Heart left ventricle (tissue), 16 donors: Measurements from ENCODE around the gene DOCK3. TPM values are rescaled to one million over a fixed set of nuclear protein-coding genes. Genes with fewer than 3 reads are reported as not detected.
"Not testable (repeated sequence)": the region's sequence is repeated elsewhere in the genome, so short reads cannot be mapped to it uniquely, and the experiment has no call there.

Source experiments
- ATAC-seq, 4 donors: fragments of 200-7000 bp; cut with Tn5 transposase; one replicate each; pipeline ENCODE4 v1.9.1; 2020 to 2022; ENCODE audit warnings: moderate library complexity in 4 of 4, mild to moderate bottlenecking in 3 of 4, moderate number of reproducible peaks in 1 of 4
- DNase-seq, 5 donors: peaks; one replicate each; pipeline ENCODE4 v3.0.0-alpha.2; 2020
- H3K27ac ChIP-seq, 12 donors: fragments of 200-600 bp; sonication (generic) in 4 of 12; one replicate each; pipeline versions ENCODE4 v1.5.0 to v1.8.0; 2016 to 2022; ENCODE audit warnings: mild to moderate bottlenecking in 2 of 12
- H3K27me3 ChIP-seq, 9 donors: fragments of 200-600 bp; sonication (generic) in 2 of 9; one replicate each; pipeline versions ENCODE4 v1.5.1 to v1.8.0; 2016 to 2022; ENCODE audit warnings: mild to moderate bottlenecking in 3 of 9
- H3K36me3 ChIP-seq, 9 donors: fragments of 200-600 bp; sonication (generic) in 2 of 9; one replicate each; pipeline versions ENCODE4 v1.5.0 to v1.8.0; 2018 to 2022; ENCODE audit warnings: mild to moderate bottlenecking in 2 of 9
- H3K4me1 ChIP-seq, 12 donors: fragments of 200-600 bp; sonication (generic) in 4 of 12; one replicate each; pipeline versions ENCODE4 v1.5.0 to v1.8.0; 2016 to 2022; ENCODE audit warnings: mild to moderate bottlenecking in 3 of 12
- H3K4me3 ChIP-seq, 12 donors: fragments of 200-600 bp; sonication (generic) in 4 of 12; one replicate each; pipeline versions ENCODE4 v1.5.0 to v1.8.0; 2017 to 2022; ENCODE audit warnings: mild to moderate bottlenecking in 9 of 12, moderate library complexity in 4 of 12
- H3K9me3 ChIP-seq, 12 donors: fragments of 200-600 bp; sonication (generic) in 4 of 12; one replicate each; pipeline versions ENCODE4 v1.5.0 to v1.8.0; 2016 to 2022; ENCODE audit warnings: mild to moderate bottlenecking in 1 of 12
- POLR2A ChIP-seq, 2 donors: fragments of 450-650 bp; IDR thresholded peaks; one replicate each; pipeline ENCODE4 v1.6.1; 2017; ENCODE audit warnings: antibody characterized with exemption in 2 of 2, mild to moderate bottlenecking in 2 of 2, moderate library complexity in 2 of 2
- WGBS, 4 donors: extraction: QIAGEN DNeasy Blood & Tissue Kit in 2 of 4; methylation state at CpG; one replicate each; pipeline versions ENCODE4 v1.1.5 to v1.1.7; 2013 to 2018; 5-methylcytosine and 5-hydroxymethylcytosine counted together
- intact Hi-C, 10 donors: fragments of 100-400 bp; cut with DNase I; formaldehyde crosslinking; loops; one replicate each; pipeline versions ENCODE4 v1.11.1 to v1.14.2; 2022
- polyA plus RNA-seq, 2 donors: library from polyadenylated mRNA; stranded (reverse); fragments of 200-250 nt; gene quantifications; one replicate each; pipeline ENCODE4 v1.2.3, GENCODE V29; 2013
- total RNA-seq, 9 donors: library from RNA; depleted of rRNA in 2 of 9; stranded (reverse); fragments of >200 nt in 2 of 9; fragmentation: NEBNext Ultra II Directional in 3 of 9; extraction: Animal tissue kit (Norgen Biotek cat#: 25700) in 3 of 9; gene quantifications; one replicate each; pipeline versions ENCODE4 v1.1.0 to v1.2.4, GENCODE V29; 2016 to 2023
- TF ChIP-seq, protein P1 (sequence below), 12 donors: fragments of 200-600 bp; sonication (generic) in 4 of 12; IDR thresholded peaks; one replicate each; pipeline versions ENCODE4 v1.5.0 to v1.8.0; 2018 to 2022; ENCODE audit warnings: antibody characterized with exemption in 12 of 12, mild to moderate bottlenecking in 5 of 12
- donor health status: ischemic (EF 13 %, LVEDD 7.1; RV severe dilation, severe dysfunction).
- donor health status: healthy with polysubstance abuse.
- donor health status: DM: no; HTN: yes; CAD: no.
- donor health status: DM: no; HTN: no; CAD: no.
- donor health status: ischemic (EF 25% LVEDD 6.9; RV normal size, moderate dysfunction).
- donor health status: ischemic (EF 25% LVEDD 5.7; RV mildly dilated, moderate dysfunction).
- donor health status: healthy.
- donor health status: DM: yes; HTN: yes; CAD: no.
- donor health status: ischemic (EF 35%, LVEDD 5.7; RV mildly dilated, moderate dysfunction).
- donor health status: nonischemic (EF 11% LVEDD 7.7; RV severe dilation, severe dysfunction).
- donor health status: DM: yes; HTN: yes; CAD: no.
- donor health status: PGD.
- donor health status: ischemic (EF 29% LVEDD 5.4; RV normal size, mild dysfunction).
- donor health status: nonischemic (EF 23%, LVEDD 6.1; RV moderate dilation, normal function).

The DOCK3 gene
- total and polyA plus RNA-seq, 11 donors = 2.0 to 6.7 (median 4.8) TPM

DNA sequence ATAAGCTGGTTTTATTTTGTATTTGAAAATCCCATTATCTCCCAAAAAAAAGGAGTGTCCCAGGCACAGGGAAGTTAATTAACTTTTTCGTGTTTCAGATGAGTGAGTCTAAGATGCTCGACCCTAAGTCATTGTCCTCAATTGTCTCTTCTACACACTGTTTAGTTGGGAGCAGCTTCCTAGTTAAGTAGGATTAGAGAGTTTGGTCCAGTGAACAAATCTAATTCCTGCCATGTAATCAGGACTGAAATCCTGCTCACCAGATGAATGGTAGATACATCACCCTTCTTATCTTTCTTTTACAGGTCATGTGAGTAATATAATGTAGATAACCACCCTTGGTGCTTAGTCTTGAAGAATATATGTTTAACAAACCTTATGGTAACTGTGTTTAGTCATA lies 481.4 kb downstream of the DOCK3 start:
- H3K36me3 ChIP-seq = no peaks in the 10 kb centered on the region
- ATAC-seq = no peak
- no peaks in the 10 kb centered on the region for H3K9me3 ChIP-seq
- intact Hi-C loops = no loop called here
- WGBS, 4 donors = 77 to 79% (median 78%) methylated on average over 2 of the region's 2 CpGs
- TF ChIP-seq POLR2A (IDR thresholded peaks at IDR 0.05) = no peak
- TF ChIP-seq, protein P1, sequence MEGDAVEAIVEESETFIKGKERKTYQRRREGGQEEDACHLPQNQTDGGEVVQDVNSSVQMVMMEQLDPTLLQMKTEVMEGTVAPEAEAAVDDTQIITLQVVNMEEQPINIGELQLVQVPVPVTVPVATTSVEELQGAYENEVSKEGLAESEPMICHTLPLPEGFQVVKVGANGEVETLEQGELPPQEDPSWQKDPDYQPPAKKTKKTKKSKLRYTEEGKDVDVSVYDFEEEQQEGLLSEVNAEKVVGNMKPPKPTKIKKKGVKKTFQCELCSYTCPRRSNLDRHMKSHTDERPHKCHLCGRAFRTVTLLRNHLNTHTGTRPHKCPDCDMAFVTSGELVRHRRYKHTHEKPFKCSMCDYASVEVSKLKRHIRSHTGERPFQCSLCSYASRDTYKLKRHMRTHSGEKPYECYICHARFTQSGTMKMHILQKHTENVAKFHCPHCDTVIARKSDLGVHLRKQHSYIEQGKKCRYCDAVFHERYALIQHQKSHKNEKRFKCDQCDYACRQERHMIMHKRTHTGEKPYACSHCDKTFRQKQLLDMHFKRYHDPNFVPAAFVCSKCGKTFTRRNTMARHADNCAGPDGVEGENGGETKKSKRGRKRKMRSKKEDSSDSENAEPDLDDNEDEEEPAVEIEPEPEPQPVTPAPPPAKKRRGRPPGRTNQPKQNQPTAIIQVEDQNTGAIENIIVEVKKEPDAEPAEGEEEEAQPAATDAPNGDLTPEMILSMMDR (IDR thresholded peaks at IDR 0.05) = no peak
- H3K4me3 ChIP-seq = no peak overlapping the region
- H3K4me1 ChIP-seq = no peaks in the 10 kb centered on the region
- H3K27ac ChIP-seq = no peak overlapping the region
- H3K27me3 ChIP-seq = no peaks in the 10 kb centered on the region
- DNase-seq = no peak

DNA sequence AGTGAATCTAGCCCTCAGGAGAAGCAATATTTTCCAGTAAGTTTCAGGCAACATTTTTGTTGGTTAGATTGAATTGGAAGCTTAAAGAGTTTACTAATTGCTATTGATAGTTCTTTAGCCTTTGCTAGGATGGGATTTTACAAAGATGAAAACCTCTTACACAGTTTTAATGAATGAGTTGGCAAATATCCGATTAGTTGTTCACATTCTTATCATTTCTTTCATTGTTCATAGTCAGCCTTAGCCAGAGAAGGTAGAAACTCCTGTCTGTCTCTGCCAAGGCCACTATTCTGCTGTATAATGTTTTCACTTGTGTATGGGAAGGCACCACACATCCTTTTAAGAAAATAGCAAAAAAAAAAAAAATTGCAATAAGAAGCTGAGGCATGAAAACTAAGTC lies 488.3 kb downstream of the DOCK3 start:
- intact Hi-C loops = no loop called here
- no peak for TF ChIP-seq POLR2A (IDR thresholded peaks at IDR 0.05)
- TF ChIP-seq, protein P1 (IDR thresholded peaks at IDR 0.05) = no peak
- Histone ChIP-seq H3K27me3 (no peaks in the 10 kb centered on the region), H3K4me3 (no peak overlapping the region), H3K27ac (no peak overlapping the region), H3K36me3 (peaks cover 0 to 2% (median 0%) of the 10 kb centered on the region in 9 donors), H3K4me1 (no peaks in the 10 kb centered on the region), H3K9me3 (no peaks in the 10 kb centered on the region)
- no peak for ATAC-seq
- WGBS, 4 donors = 44 to 53% (median 52%) methylated on average over 1 of the region's 1 CpG
- DNase-seq = no peak

DNA sequence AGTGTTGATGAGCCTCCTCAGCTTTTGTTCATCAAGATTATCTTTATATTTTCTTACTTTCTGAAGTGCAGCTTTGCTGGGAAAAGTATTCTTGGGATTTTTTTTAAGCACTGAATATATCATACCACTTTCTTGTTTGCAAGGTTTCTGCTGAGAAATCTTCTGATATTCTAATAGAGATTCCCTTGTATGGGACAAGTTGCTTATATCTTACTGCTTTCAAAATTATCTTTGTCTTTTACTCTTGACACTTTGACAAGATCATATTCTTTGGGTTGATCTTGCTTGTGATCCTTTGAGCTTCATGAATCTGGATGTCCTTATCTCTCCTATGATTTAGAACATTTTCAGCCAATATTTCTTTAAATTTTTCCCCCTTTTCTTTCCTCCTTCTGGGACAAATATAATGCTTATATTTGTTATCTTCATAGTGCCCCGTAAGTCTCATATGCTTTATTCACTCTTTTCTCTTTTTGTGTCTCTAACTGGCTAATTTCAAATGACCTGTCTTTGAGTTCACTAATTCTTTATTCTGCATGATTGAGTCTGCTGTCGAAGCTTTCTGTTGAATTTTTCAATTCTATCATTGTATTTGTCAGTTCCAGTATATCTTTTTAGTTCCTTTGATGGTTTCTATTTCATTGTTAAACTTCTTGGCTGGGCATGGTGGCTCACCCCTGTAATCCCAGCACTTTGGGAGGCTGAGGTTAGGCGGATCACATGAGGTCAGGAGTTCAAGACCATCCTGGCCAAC lies 499.0 kb downstream of the DOCK3 start:
- no peak for DNase-seq
- Histone ChIP-seq H3K4me3 (no peak overlapping the region), H3K9me3 (peaks cover 0 to 35% (median 21%) of the 10 kb centered on the region in 12 donors), H3K36me3 (peaks cover 0 to 11% (median 0%) of the 10 kb centered on the region in 9 donors), H3K27ac (no peak overlapping the region), H3K4me1 (no peaks in the 10 kb centered on the region), H3K27me3 (no peaks in the 10 kb centered on the region)
- intact Hi-C loops = no loop called here
- WGBS, 4 donors = 75 to 83% (median 80%) methylated on average over 3 of the region's 3 CpGs
- no peak for ATAC-seq
- TF ChIP-seq, protein P1 (IDR thresholded peaks at IDR 0.05) = no peak
- no peak for TF ChIP-seq POLR2A (IDR thresholded peaks at IDR 0.05)

DNA sequence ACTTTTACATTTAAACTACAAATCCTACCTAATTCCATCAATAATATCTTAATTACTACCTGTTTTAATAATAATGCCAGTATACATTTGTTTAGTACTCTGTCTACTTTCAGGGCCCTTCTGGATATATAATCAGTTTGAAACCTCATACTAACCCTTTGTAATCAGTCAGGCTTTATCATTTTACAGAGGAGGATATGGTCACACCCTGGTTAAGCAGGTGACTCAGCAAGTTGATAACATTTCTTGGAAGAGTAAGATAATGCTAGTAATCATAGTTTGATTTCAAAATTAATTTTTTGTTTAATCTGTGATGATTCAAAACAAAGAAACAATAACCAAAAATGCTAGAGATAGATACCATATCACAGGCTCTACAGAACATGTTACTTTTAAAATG lies 502.2 kb downstream of the DOCK3 start:
- intact Hi-C loops = no loop called here
- ATAC-seq (no peak), DNase-seq (no peak)
- Histone ChIP-seq H3K4me3 (no peak overlapping the region), H3K4me1 (no peaks in the 10 kb centered on the region), H3K9me3 (peaks cover 0 to 30% (median 20%) of the 10 kb centered on the region in 12 donors), H3K36me3 (peaks cover 0 to 11% (median 0%) of the 10 kb centered on the region in 9 donors), H3K27ac (no peak overlapping the region), H3K27me3 (no peaks in the 10 kb centered on the region)
- TF ChIP-seq, protein P1 (IDR thresholded peaks at IDR 0.05) = no peak
- TF ChIP-seq POLR2A (IDR thresholded peaks at IDR 0.05) = no peak

DNA sequence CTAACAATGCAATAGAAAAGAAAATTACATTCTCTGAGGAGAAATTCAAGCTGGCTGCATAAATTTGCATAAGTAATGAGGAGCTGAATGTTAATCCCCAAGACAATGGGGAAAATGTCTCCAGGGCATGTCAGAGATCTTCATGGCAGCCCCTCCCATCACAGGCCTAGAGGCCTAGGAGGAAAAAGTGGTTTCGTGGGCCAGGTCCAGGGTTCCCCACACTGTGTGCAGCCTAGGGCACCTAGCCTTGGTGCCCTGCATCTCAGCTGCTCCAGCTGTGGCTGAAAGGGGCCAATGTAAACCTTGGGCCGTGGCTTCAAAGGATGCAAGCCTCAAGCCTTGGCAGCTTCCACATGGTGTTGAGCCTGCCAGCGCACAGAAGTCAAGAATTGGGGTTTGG lies 511.7 kb downstream of the DOCK3 start:
- peaks cover 0 to 12% (median 0%) of the 10 kb centered on the region in 12 donors for H3K9me3 ChIP-seq
- ATAC-seq, H3K27ac ChIP-seq, H3K36me3 ChIP-seq, DNase-seq, H3K27me3 ChIP-seq, intact Hi-C loops, H3K4me3 ChIP-seq: not testable (repeated sequence)
- H3K4me1 ChIP-seq = peaks cover 0 to 10% (median 2%) of the 10 kb centered on the region in 12 donors
- 35 to 88% (median 71%) methylated on average over 2 to 3 of the region's 3 CpGs for WGBS, 4 donors
